ENCODE results near the gene CPN1.
"Not testable (repeated sequence)": the region's sequence is repeated elsewhere in the genome, so short reads cannot be mapped to it uniquely, and the experiment has no call there.

Gene CPN1

DNA sequence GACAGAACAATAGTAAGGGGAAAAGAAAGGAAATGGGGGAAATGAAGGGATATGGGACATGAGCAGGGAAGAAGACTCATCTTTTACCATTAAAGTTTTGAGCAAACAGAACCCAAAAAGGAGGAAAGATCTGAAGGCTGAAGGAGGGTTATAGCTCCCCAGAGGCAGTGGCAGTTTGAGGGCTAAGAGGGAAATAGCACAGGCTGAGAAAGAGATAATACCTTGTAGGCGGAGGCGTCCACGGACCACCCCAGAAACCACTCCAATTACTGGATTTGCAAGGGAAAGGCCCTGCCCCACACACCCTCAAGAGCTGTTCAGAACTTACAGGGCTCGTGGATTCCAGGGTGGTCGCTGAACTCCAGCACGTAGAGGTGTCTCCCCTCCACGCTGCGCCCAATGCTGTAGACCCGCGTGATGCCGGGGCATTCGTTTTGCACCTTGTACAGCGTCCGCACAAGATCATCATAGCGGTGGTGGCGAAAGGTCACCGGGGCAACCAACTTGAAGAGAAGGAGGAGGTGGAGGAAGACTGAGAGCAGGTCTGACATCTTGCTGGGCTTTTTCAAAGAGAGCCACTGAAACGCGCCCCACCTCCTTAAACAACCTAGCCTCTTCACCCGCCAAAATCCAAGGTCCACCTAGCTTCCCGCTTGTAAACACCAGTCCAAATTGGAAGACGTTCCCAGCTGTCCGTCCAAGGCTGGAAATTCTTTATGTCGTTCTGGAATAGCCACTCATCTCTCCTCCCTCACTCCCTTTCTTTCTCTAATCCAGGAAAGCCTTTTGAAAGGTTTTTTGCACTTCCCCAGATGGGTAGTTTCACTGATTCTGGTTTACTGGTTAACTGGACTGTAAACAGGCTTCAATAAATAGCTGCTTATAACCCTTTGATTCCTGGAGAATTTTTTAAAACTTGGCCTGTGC, at the start of gene CPN1:
Gene CPN1 (minus strand): TSS at position 795 of the 927 bp plus-strand sequence. CDS start 244 bp downstream, at position 551.
- TF ChIP-seq, protein P1, sequence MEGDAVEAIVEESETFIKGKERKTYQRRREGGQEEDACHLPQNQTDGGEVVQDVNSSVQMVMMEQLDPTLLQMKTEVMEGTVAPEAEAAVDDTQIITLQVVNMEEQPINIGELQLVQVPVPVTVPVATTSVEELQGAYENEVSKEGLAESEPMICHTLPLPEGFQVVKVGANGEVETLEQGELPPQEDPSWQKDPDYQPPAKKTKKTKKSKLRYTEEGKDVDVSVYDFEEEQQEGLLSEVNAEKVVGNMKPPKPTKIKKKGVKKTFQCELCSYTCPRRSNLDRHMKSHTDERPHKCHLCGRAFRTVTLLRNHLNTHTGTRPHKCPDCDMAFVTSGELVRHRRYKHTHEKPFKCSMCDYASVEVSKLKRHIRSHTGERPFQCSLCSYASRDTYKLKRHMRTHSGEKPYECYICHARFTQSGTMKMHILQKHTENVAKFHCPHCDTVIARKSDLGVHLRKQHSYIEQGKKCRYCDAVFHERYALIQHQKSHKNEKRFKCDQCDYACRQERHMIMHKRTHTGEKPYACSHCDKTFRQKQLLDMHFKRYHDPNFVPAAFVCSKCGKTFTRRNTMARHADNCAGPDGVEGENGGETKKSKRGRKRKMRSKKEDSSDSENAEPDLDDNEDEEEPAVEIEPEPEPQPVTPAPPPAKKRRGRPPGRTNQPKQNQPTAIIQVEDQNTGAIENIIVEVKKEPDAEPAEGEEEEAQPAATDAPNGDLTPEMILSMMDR (IDR thresholded peaks at IDR 0.05; ENCODE audit: low read depth, low read length, missing control alignments), result no peak
- H3K4me3 ChIP-seq (ENCODE audit: low read depth, low read length), result no peak within 1 kb of the TSS
- DNase-seq (ENCODE audit: low read depth), result no peak

DNA sequence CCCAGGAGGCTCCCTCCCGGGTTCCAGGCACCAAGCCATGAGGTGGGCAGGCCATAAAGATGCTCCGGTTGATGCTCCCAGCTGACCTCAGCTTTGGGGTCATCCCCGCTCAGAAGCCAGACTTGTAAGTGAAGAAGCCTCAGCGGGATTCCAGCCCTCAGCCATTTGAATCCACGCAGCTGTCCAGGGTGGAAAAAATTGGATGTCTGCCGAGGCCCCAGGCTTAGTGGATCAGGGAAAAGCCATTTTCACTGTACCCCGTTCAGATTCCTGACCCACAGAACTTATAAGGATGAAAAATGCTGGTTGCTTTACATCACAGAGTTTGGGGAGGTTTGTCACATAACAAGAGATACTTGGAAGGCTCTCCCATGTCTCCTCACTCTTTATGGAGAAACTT, 49.2 kb upstream of the CPN1 start:
- DNase-seq (ENCODE audit: low read depth), result no peak
- H3K4me3 ChIP-seq (ENCODE audit: low read depth, low read length), result no peak overlapping the region
- TF ChIP-seq, protein P1 (IDR thresholded peaks at IDR 0.05; ENCODE audit: low read depth, low read length, missing control alignments), result no peak

DNA sequence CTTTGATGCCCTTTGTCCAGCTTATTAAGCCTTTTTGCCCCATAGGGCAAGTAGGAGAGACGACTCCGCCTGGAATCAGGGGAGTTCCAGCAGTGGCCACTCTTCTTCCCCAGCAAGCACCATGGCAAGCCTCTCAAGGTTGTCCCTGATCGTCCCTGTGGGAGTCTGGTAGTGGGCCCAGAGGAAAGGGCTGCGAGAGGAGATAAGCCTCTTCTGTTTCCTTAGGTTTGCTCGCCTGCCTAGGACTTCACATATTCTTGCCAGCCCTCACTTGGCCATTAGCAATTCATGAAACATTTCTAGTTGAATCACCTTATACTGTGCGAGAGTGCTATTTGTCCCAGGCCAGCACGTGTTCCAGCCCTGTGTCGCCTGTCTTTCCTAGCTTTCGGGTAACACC, 47.8 kb upstream of the CPN1 start:
- DNase-seq (ENCODE audit: low read depth), result no peak
- TF ChIP-seq, protein P1 (IDR thresholded peaks at IDR 0.05; ENCODE audit: low read depth, low read length, missing control alignments), result no peak

DNA sequence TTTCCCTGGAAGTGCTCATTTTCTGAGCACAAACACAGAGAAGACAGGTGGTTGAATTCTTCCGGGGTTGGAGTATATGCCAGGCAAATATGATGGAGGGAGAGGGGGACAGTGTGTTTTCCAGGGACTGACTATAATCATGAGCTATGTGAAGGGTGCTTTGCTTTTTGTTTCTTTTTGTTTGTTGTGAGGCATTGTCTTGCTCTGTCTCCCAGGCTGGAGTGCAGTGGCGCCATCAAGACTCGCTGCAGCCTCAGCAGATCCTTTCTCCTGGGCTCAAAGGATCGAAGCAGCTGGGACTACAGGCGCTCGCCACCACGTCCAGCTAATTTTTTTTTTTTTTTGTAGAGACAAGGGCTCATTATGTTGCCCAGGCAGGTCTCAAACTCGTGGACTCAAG, 47.3 kb upstream of the CPN1 start:
- TF ChIP-seq, protein P1 (IDR thresholded peaks at IDR 0.05; ENCODE audit: low read depth, low read length, missing control alignments), result no peak
- no peak overlapping the region for H3K4me3 ChIP-seq (ENCODE audit: low read depth, low read length)
- DNase-seq (ENCODE audit: low read depth), result no peak

More for the DNA sequence above, 47.8 kb upstream of the CPN1 start:
- no peak overlapping the region for H3K4me3 ChIP-seq (ENCODE audit: low read depth, low read length)

DNA sequence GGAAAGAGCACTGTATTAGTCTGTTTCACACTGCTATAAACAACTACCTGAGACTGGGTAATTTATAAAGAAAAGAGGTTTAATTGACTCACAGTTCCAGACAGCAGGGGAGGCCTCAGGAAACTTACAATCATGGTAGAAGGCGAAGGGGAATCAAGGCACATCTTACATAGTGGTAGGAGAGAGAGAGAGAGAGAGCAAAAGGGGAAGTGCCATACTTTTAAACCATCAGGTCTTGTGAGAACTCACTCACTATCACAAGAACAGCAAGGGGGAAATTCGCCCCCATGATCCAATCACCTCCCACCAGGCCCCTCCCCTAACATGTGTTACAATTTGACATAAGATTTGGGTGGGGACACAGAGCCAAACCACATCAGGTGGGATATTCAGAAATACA, 43.7 kb upstream of the CPN1 start:
- not testable (repeated sequence) for DNase-seq (ENCODE audit: low read depth); H3K4me3 ChIP-seq (ENCODE audit: low read depth, low read length)

DNA sequence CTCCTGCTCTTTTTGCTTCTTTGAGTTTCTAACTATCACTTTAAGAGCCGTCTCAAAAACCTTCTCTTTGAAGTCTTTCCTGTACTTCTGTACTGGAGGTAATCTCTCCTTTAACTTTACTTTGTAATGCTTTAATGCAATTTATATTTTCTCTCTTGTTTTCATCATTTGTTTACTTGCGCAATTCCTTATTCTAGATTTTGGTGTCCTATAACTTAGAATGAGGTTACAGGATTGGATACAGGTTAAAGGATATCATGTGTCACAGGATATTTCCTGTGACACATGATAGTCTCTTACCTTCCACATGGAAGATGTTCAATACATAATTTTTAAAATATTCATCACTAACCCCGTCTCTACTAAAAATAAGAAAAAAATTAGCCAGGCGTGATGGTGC, 42.4 kb upstream of the CPN1 start:
- TF ChIP-seq, protein P1 (IDR thresholded peaks at IDR 0.05; ENCODE audit: low read depth, low read length, missing control alignments), result no peak
- H3K4me3 ChIP-seq (ENCODE audit: low read depth, low read length), result no peak overlapping the region
- no peak for DNase-seq (ENCODE audit: low read depth)

DNA sequence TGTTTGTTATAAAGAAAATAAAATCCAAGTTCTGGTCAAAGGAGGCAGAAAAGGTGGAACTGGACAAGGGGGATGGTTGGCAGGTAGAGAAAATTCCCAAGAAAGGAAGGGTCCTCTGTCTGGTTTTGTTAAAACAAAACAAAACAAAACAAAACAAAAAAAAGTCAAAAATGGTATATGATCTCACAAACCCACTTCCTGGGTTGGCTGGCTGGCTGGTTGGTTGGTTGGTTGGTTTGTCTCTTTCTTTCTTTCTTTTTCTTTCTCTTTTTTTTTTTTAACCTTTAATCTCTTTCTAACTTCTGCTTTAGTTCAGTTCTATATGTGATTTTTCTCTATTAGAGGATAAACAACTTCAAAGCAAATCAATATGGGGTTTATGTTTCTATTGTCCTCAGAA, 41.1 kb upstream of the CPN1 start:
- TF ChIP-seq, protein P1 (IDR thresholded peaks at IDR 0.05; ENCODE audit: low read depth, low read length, missing control alignments), result no peak
- no peak for DNase-seq (ENCODE audit: low read depth)
- H3K4me3 ChIP-seq (ENCODE audit: low read depth, low read length), result no peak overlapping the region

Data from GM12864 (cell line).